Prostate gland (tissue), 2 donors: Measurements from ENCODE around the gene RSBN1L. TPM values are rescaled to one million over a fixed set of nuclear protein-coding genes. Genes with fewer than 3 reads are reported as not detected.

Source experiments
- DNase-seq: peaks from one replicate; pipeline ENCODE4 v3.0.0-alpha.2; 2019; ENCODE audit warnings: low spot score
- H3K27ac ChIP-seq, 2 donors: fragments of 200-600 bp; sonication (generic); 2 replicates each; pipeline ENCODE4 v1.5.1; 2017 to 2019
- H3K27me3 ChIP-seq: fragments of 200-600 bp; sonication (generic); replicated peaks from 2 replicates; pipeline ENCODE4 v1.5.1; 2019; ENCODE audit not compliant: insufficient read depth
- H3K36me3 ChIP-seq, 2 donors: fragments of 200-600 bp; sonication (generic); 1 replicate in 1 of 2; 2 replicates in 1 of 2; pipeline versions ENCODE4 v1.5.1 to v1.8.1; 2017 to 2019
- H3K4me1 ChIP-seq: fragments of 200-600 bp; sonication (generic); replicated peaks from 2 replicates; pipeline ENCODE4 v1.5.1; 2019
- H3K4me3 ChIP-seq, 2 donors: fragments of 200-600 bp; sonication (generic); 2 replicates each; pipeline ENCODE4 v1.5.1; 2017 to 2019
- H3K9me3 ChIP-seq: fragments of 200-600 bp; sonication (generic); 2 replicates; pipeline ENCODE4 v1.5.1; 2017
- POLR2A ChIP-seq: fragments of 450-650 bp; IDR thresholded peaks from one replicate; pipeline ENCODE4 v1.6.1; 2016; ENCODE audit warnings: antibody characterized with exemption, mild to moderate bottlenecking
- POLR2AphosphoS5 ChIP-seq: sonication (generic); formaldehyde crosslinking; IDR thresholded peaks from one replicate; pipeline ENCODE4 v1.6.1; 2017; ENCODE audit warnings: antibody characterized with exemption
- WGBS: methylation state at CpG from one replicate; pipeline ENCODE4 v1.1.5; 2018; 5-methylcytosine and 5-hydroxymethylcytosine counted together
- intact Hi-C: fragments of 100-400 bp; cut with DNase I; formaldehyde crosslinking; loops from one replicate; pipeline ENCODE4 v1.14.2; 2022
- total RNA-seq, 2 donors: library from RNA; depleted of rRNA; stranded (reverse); fragments of >200 nt; gene quantifications; one replicate each; pipeline ENCODE4 v1.1.0, GENCODE V29; 2016
- TF ChIP-seq, protein P1 (sequence below), 4 experiments: fragments of 200-600 bp in 2 of 4; fragments of 450-650 bp in 2 of 4; sonication (generic) in 2 of 4; IDR thresholded peaks; 1 replicate in 3 of 4; 2 replicates in 1 of 4; pipeline ENCODE4 v1.5.1; 2016 to 2019; ENCODE audit warnings: antibody characterized with exemption in 4 of 4, mild to moderate bottlenecking in 2 of 4, moderate library complexity in 2 of 4

Gene RSBN1L
- total RNA-seq, 2 donors from 2014 or later = 19.4 to 20.7 TPM

- 79% methylated on average over 10 of the region's 10 CpGs for WGBS
- Histone ChIP-seq H3K36me3 (no peaks in the 10 kb centered on the region), H3K4me1 (no peaks in the 10 kb centered on the region), H3K9me3 (no peaks in the 10 kb centered on the region), H3K4me3 (no peak overlapping the region), H3K27me3 (no peaks in the 10 kb centered on the region), H3K27ac (no peak overlapping the region)
- no peak for DNase-seq
- TF ChIP-seq, protein P1, sequence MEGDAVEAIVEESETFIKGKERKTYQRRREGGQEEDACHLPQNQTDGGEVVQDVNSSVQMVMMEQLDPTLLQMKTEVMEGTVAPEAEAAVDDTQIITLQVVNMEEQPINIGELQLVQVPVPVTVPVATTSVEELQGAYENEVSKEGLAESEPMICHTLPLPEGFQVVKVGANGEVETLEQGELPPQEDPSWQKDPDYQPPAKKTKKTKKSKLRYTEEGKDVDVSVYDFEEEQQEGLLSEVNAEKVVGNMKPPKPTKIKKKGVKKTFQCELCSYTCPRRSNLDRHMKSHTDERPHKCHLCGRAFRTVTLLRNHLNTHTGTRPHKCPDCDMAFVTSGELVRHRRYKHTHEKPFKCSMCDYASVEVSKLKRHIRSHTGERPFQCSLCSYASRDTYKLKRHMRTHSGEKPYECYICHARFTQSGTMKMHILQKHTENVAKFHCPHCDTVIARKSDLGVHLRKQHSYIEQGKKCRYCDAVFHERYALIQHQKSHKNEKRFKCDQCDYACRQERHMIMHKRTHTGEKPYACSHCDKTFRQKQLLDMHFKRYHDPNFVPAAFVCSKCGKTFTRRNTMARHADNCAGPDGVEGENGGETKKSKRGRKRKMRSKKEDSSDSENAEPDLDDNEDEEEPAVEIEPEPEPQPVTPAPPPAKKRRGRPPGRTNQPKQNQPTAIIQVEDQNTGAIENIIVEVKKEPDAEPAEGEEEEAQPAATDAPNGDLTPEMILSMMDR (IDR thresholded peaks at IDR 0.05) = no peak
- TF ChIP-seq POLR2AphosphoS5 (no peak), POLR2A (no peak)
- intact Hi-C loops = no loop called here
Observed at GRCh38 chr7:77760809-77761453, 64.7 kb downstream of the RSBN1L start.

- Histone ChIP-seq H3K4me3 (no peak overlapping the region), H3K27me3 (no peaks in the 10 kb centered on the region), H3K27ac (no peak overlapping the region), H3K9me3 (no peaks in the 10 kb centered on the region), H3K4me1 (no peaks in the 10 kb centered on the region), H3K36me3 (no peaks in the 10 kb centered on the region)
- DNase-seq = no peak
- WGBS = 73% methylated on average over 3 of the region's 3 CpGs
- TF ChIP-seq, protein P1 (IDR thresholded peaks at IDR 0.05) = no peak
- no peak for TF ChIP-seq POLR2AphosphoS5
- TF ChIP-seq POLR2A = no peak
- intact Hi-C loops = no loop called here
Observed at GRCh38 chr7:77765481-77765880, 69.2 kb downstream of the RSBN1L start.

DNA sequence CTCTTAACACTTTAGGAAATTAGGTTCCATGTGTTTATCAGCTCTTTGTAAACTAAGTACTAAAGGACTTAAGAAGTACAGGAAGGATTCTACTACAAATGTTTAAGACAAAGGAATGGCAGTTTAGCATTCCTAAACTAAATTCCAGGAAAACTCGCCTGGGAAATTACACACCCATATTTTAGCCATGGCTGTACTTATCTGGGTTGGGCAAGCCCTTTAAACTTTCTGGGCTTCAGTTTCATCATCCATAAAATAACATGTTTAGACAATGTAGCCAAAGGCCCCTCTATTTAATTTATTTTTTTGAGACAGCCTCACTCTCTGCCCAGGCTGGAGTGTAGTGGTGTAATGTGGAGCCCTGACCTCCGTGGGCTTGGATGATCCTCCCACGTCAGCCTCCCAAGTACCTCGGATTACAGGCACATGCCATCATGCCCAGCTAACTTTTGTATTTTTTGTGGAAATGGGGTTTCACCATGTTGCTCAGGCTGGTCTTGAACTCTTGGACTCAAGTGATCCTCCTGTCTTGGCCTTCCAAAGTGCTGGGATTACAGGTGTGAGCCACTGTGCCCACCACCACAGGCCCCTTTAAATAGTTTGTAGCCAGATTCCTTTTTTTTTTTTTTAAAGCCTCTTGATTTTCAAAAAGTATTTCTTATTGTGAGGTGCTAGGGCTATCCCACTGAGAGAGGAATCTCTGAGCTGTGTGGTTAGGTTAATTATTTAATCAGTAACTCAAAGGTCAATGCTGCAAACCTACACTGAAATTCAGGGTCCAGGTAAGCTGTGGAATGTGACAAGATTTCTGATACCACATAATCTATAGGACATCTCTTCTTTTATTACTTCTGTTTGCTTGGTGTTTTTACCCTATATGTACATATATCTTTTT lies 69.9 kb downstream of the RSBN1L start:
- WGBS = 87% methylated on average over 4 of the region's 4 CpGs
- no peaks in the 10 kb centered on the region for H3K4me1 ChIP-seq
- intact Hi-C loops = no loop called here
- no peaks in the 10 kb centered on the region for H3K9me3 ChIP-seq
- no peak overlapping the region for H3K27ac ChIP-seq
- H3K27me3 ChIP-seq = no peaks in the 10 kb centered on the region
- TF ChIP-seq, protein P1 (IDR thresholded peaks at IDR 0.05) = no peak
- TF ChIP-seq POLR2A (no peak), POLR2AphosphoS5 (no peak)
- no peak overlapping the region for H3K4me3 ChIP-seq
- H3K36me3 ChIP-seq = no peaks in the 10 kb centered on the region
- no peak for DNase-seq

DNA sequence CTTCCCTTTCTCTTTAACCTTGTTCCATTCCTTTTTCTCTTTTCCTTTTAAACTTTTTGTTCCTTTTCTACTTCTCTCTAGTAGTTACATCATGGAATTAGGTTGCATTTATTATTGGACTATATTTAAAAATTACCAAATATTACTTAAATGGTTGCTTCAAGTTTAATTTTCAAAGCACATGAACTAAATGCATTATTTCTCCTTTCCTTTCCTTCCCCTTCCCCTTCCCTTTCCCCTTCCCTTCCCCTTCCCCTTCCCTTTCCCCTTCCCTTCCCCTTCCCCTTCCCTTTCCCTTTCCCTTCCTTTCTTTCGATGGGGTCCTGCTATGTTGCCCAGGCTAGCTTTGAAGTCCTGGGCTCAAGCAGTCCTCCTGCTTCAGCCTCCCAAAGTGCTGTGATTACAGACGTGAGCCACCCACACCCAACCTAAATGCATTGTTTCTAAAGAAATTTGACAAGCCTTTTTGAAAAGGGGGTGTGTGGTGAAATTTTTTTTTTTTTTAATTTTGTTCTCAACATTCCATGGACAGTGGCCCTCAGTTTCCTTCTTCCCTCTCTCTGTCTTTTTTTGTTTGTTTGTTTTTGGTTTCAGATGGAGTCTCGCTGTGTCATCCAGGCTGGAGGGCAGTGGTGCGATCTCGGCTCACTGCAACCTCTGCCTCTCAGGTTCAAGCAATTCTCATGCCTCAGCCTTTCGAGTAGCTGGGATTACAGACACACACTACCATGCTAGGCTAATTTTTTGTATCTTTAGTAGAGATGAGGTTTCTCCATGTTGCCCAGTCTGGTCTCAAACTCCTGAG lies 70.7 kb downstream of the RSBN1L start:
- 92% methylated on average over 6 of the region's 6 CpGs for WGBS
- TF ChIP-seq POLR2A (no peak), POLR2AphosphoS5 (no peak)
- TF ChIP-seq, protein P1 (IDR thresholded peaks at IDR 0.05) = no peak
- Histone ChIP-seq H3K4me1 (no peaks in the 10 kb centered on the region), H3K9me3 (no peaks in the 10 kb centered on the region), H3K27me3 (no peaks in the 10 kb centered on the region), H3K4me3 (no peak overlapping the region), H3K36me3 (no peaks in the 10 kb centered on the region), H3K27ac (no peak overlapping the region)
- intact Hi-C loops = no loop called here
- DNase-seq = no peak
